H54 (cell line): ENCODE measurements around the gene MYL5.

ENCODE experiments used
- DNase-seq: peaks from one replicate; pipeline ENCODE4 v3.0.0; 2011; ENCODE audit warnings: low spot score, mixed read lengths; ENCODE audit not compliant: insufficient read length
- FAIRE-seq: peaks from 3 replicates; lab custom pipeline; 2011; peaks lifted over from hg19 to GRCh38; lab: Jason Lieb, UNC
- POLR2A ChIP-seq: IDR thresholded peaks from 2 replicates; pipeline ENCODE4 v1.6.1; 2011; ENCODE audit warnings: low read depth, mild to moderate bottlenecking, low read length

MYL5 gene

GRCh38 chr4:649293-649625 lies 25.1 kb upstream of the MYL5 start:
- TF ChIP-seq POLR2A = no peak
- DNase-seq = no peak
- no peak for FAIRE-seq

- TF ChIP-seq POLR2A = no peak
- FAIRE-seq (no peak), DNase-seq (no peak)
These were observed 24.5 kb upstream of the MYL5 start for GRCh38 chr4:649751-650310.

GRCh38 chr4:650461-650860 lies 23.9 kb upstream of the MYL5 start:
- DNase-seq (no peak), FAIRE-seq (no peak)
- no peak for TF ChIP-seq POLR2A

- TF ChIP-seq POLR2A = no peak
- DNase-seq (no peak), FAIRE-seq (no peak)
These were observed 23.1 kb upstream of the MYL5 start for GRCh38 chr4:650951-651883.

GRCh38 chr4:651884-652642 lies 22.3 kb upstream of the MYL5 start:
- DNase-seq (no peak), FAIRE-seq (no peak)
- no peak for TF ChIP-seq POLR2A

- TF ChIP-seq POLR2A = no peak
- FAIRE-seq (no peak), DNase-seq (no peak)
These were observed 21.1 kb upstream of the MYL5 start for GRCh38 chr4:653080-653821.

- FAIRE-seq (no peak), DNase-seq (no peak)
- TF ChIP-seq POLR2A = no peak
These were observed 20.4 kb upstream of the MYL5 start for GRCh38 chr4:653831-654502.

GRCh38 chr4:654503-654845 lies 19.9 kb upstream of the MYL5 start:
- FAIRE-seq (no peak), DNase-seq (no peak)
- TF ChIP-seq POLR2A = no peak

GRCh38 chr4:654871-655463 lies 19.4 kb upstream of the MYL5 start:
- FAIRE-seq (no peak), DNase-seq (no peak)
- TF ChIP-seq POLR2A = no peak

GRCh38 chr4:655464-656151 lies 18.7 kb upstream of the MYL5 start:
- FAIRE-seq = no peak
- no peak for TF ChIP-seq POLR2A
- DNase-seq = no peak

GRCh38 chr4:656436-657337 lies 17.7 kb upstream of the MYL5 start:
- no peak for DNase-seq
- no peak for TF ChIP-seq POLR2A
- FAIRE-seq = no peak
